Astrocyte (in vitro differentiated cells and primary cell): ENCODE data around the gene RAMP2. TPM values are rescaled to one million over a fixed set of nuclear protein-coding genes. Genes with fewer than 3 reads are reported as not detected.

ENCODE experiments used
- DNase-seq: peaks from one replicate; pipeline ENCODE4 v3.0.0-alpha.2; 2010; ENCODE audit warnings: low read depth
- FAIRE-seq: peaks from 2 replicates; lab custom pipeline; 2011; peaks lifted over from hg19 to GRCh38; lab: Jason Lieb, UNC
- H2AFZ ChIP-seq: 2 replicates; pipeline ENCODE4 v1.6.0; 2012; ENCODE audit warnings: low read depth, low read length, inconsistent platforms
- H3K27ac ChIP-seq: 2 replicates; pipeline ENCODE4 v1.5.1; 2011; ENCODE audit warnings: low read depth, low read length, inconsistent platforms
- H3K27me3 ChIP-seq: 2 replicates; pipeline ENCODE4 v1.6.0; 2011; ENCODE audit warnings: low read length, inconsistent platforms; ENCODE audit not compliant: insufficient read depth
- H3K36me3 ChIP-seq: 2 replicates; pipeline ENCODE4 v1.5.1; 2011; ENCODE audit warnings: low read length, inconsistent platforms; ENCODE audit not compliant: insufficient read depth
- H3K4me1 ChIP-seq: 2 replicates; pipeline ENCODE4 v1.5.1; 2011; ENCODE audit warnings: low read length, inconsistent platforms; ENCODE audit not compliant: insufficient read depth
- H3K4me2 ChIP-seq: 2 replicates; pipeline ENCODE4 v1.6.0; 2012; ENCODE audit warnings: low read length, inconsistent platforms
- H3K4me3 ChIP-seq: 2 replicates; pipeline ENCODE4 v1.5.1; 2011; ENCODE audit warnings: low read depth, mild to moderate bottlenecking, low read length, inconsistent platforms; ENCODE audit not compliant: insufficient read depth
- H3K79me2 ChIP-seq: 2 replicates; pipeline ENCODE4 v1.6.0; 2012; ENCODE audit warnings: mild to moderate bottlenecking, low read length, inconsistent platforms; ENCODE audit not compliant: insufficient read depth
- H3K9ac ChIP-seq: 2 replicates; pipeline ENCODE4 v1.6.0; 2012; ENCODE audit warnings: mild to moderate bottlenecking, low read length, inconsistent platforms
- H3K9me3 ChIP-seq: 2 replicates; pipeline ENCODE4 v1.5.1; 2012; ENCODE audit warnings: low read depth, mild to moderate bottlenecking, low read length, inconsistent platforms; ENCODE audit not compliant: insufficient read depth
- H4K20me1 ChIP-seq: 2 replicates; pipeline ENCODE4 v1.6.0; 2012; ENCODE audit warnings: low read length, inconsistent platforms; ENCODE audit not compliant: insufficient read depth
- H3K27ac Mint-ChIP-seq: one replicate; pipeline ENCODE4 v1.8.0; 2021; ENCODE audit warnings: mild to moderate bottlenecking, mixed read lengths; ENCODE audit not compliant: unreplicated experiment
- H3K27me3 Mint-ChIP-seq: one replicate; pipeline ENCODE4 v1.8.0; 2021; ENCODE audit warnings: low read depth, mixed read lengths; ENCODE audit not compliant: unreplicated experiment
- H3K36me3 Mint-ChIP-seq: one replicate; pipeline ENCODE4 v1.8.0; 2021; ENCODE audit warnings: low read depth, mixed read lengths; ENCODE audit not compliant: unreplicated experiment
- H3K4me1 Mint-ChIP-seq: one replicate; pipeline ENCODE4 v1.8.0; 2021; ENCODE audit warnings: low read depth, mixed read lengths; ENCODE audit not compliant: unreplicated experiment
- H3K4me3 Mint-ChIP-seq: one replicate; pipeline ENCODE4 v1.8.0; 2021; ENCODE audit warnings: mild to moderate bottlenecking, moderate library complexity, mixed read lengths; ENCODE audit not compliant: unreplicated experiment
- H3K9me3 Mint-ChIP-seq: one replicate; pipeline ENCODE4 v1.8.0; 2021; ENCODE audit warnings: mild to moderate bottlenecking, mixed read lengths; ENCODE audit not compliant: unreplicated experiment
- CTCF ChIP-seq: IDR thresholded peaks from 2 replicates; pipeline ENCODE4 v1.5.1; 2011; ENCODE audit warnings: low read depth, mild to moderate bottlenecking, inconsistent platforms, low read length, moderate library complexity; ENCODE audit not compliant: insufficient read depth
- EZH2 ChIP-seq: IDR thresholded peaks from 2 replicates; pipeline ENCODE4 v1.6.1; 2012; ENCODE audit warnings: mild to moderate bottlenecking, low read length, inconsistent platforms; ENCODE audit not compliant: insufficient read depth
- total RNA-seq: library from RNA; stranded (reverse); gene quantifications from 2 replicates; pipeline ENCODE4 v1.2.1, GENCODE V29; 2021

RAMP2 gene
- total RNA-seq, 1 donor from 2014 or later, result 6.1 TPM

GRCh38 chr17:42743595-42744282, 17.3 kb upstream of the RAMP2 start:
- DNase-seq, result no peak
- H3K36me3 Mint-ChIP-seq, result no peaks in the 10 kb centered on the region
- H3K9me3 Mint-ChIP-seq, result no peaks in the 10 kb centered on the region
- H3K4me3 Mint-ChIP-seq, result peak overlapping the region; percentile 98
- Histone ChIP-seq H3K27me3 (peaks cover 4% of the 10 kb centered on the region), H3K9ac (peak overlapping the region; percentile 89), H2AFZ (peak overlapping the region; percentile 90), H3K36me3 (no peaks in the 10 kb centered on the region), H3K4me2 (peak overlapping the region; percentile 99), H3K79me2 (peaks cover 18% of the 10 kb centered on the region), H3K9me3 (peaks cover 3% of the 10 kb centered on the region), H3K4me3 (peak overlapping the region; percentile 85), H3K4me1 (peaks cover 10% of the 10 kb centered on the region), H4K20me1 (no peaks in the 10 kb centered on the region), H3K27ac (no peak overlapping the region)
- H3K27me3 Mint-ChIP-seq, result peaks cover 2% of the 10 kb centered on the region
- peak overlapping the region; percentile 85 for H3K27ac Mint-ChIP-seq
- TF ChIP-seq EZH2, result no peak
- peak; percentile 44 for TF ChIP-seq CTCF
- peaks cover 5% of the 10 kb centered on the region for H3K4me1 Mint-ChIP-seq
- no peak for FAIRE-seq

- Histone ChIP-seq H2AFZ (peak overlapping the region; percentile 94), H3K27ac (peak overlapping the region; percentile 88), H3K4me3 (peak overlapping the region; percentile 85), H3K4me2 (peak overlapping the region; percentile 99), H3K9ac (peak overlapping the region; percentile 89), H3K36me3 (no peaks in the 10 kb centered on the region), H3K27me3 (peaks cover 7% of the 10 kb centered on the region), H3K4me1 (peaks cover 10% of the 10 kb centered on the region), H4K20me1 (no peaks in the 10 kb centered on the region), H3K79me2 (peaks cover 18% of the 10 kb centered on the region), H3K9me3 (peaks cover 3% of the 10 kb centered on the region)
- Mint-ChIP-seq H3K4me3 (peak overlapping the region; percentile 98), H3K27ac (peak overlapping the region; percentile 85), H3K27me3 (peaks cover 2% of the 10 kb centered on the region), H3K36me3 (no peaks in the 10 kb centered on the region), H3K9me3 (no peaks in the 10 kb centered on the region), H3K4me1 (peaks cover 5% of the 10 kb centered on the region)
- DNase-seq, result no peak
- FAIRE-seq, result no peak
- TF ChIP-seq CTCF (no peak), EZH2 (no peak)
Measured at GRCh38 chr17:42744283-42744805, 16.7 kb upstream of the RAMP2 start.
